ENCODE measurements around the gene PDE3B. TPM values are rescaled to one million over a fixed set of nuclear protein-coding genes. Genes with fewer than 3 reads are reported as not detected.

PDE3B gene
- polyA plus RNA-seq, 3 donors = 4.0 to 6.0 (median 5.2) TPM

- intact Hi-C loops (cut with micrococcal nuclease) = no loop called here
- Histone ChIP-seq H3K27ac (ENCODE audit: low read depth in 1 of 2, low read length in 2 of 2) (no peak overlapping the region), H3K79me2 (ENCODE audit: insufficient read depth, low read length) (no peaks in the 10 kb centered on the region), H4K20me1 (ENCODE audit: insufficient read depth, low read length) (no peaks in the 10 kb centered on the region), H3K9ac (ENCODE audit: insufficient read depth, low read length, poor library complexity, severe bottlenecking) (no peak overlapping the region), H3K4me1 (ENCODE audit: control insufficient read depth in 1 of 2, insufficient read depth in 2 of 2, low read length in 2 of 2) (no peaks in the 10 kb centered on the region), H3K4me2 (replicated peaks; ENCODE audit: extremely low read depth, low read length, poor library complexity, severe bottlenecking) (no peak overlapping the region), H3K9me3 (replicated peaks in 1 of 2; ENCODE audit: control insufficient read depth in 1 of 2, insufficient read depth in 1 of 2, low read length in 2 of 2) (peaks cover 0 to 12% of the 10 kb centered on the region in 2 donors), H3K36me3 (replicated peaks in 1 of 2; ENCODE audit: control insufficient read depth in 1 of 2, insufficient read depth in 2 of 2, low read length in 2 of 2) (peaks cover 4 to 10% of the 10 kb centered on the region in 2 donors), H3K4me3 (replicated peaks in 1 of 3; ENCODE audit: low read depth in 2 of 3, low read length in 3 of 3) (no peak overlapping the region), H2AFZ (ENCODE audit: insufficient read depth, low read depth, low read length, poor library complexity, severe bottlenecking) (no peak overlapping the region), H3K27me3 (ENCODE audit: control insufficient read depth in 2 of 2, insufficient read depth in 2 of 2, low read length in 2 of 2) (no peaks in the 10 kb centered on the region)
- TF ChIP-seq CTCF (IDR thresholded peaks at IDR 0.05) = peak; percentile 34
- Mint-ChIP-seq H3K4me3 (no peak overlapping the region), H3K36me3 (peaks cover 8 to 23% of the 10 kb centered on the region in 2 donors), H3K27ac (no peak overlapping the region), H3K27me3 (ENCODE audit: low read depth in 3 of 3) (peaks cover 0 to 2% (median 0%) of the 10 kb centered on the region in 3 donors), H3K9me3 (peaks cover 0 to 13% (median 2%) of the 10 kb centered on the region in 7 donors), H3K4me1 (no peaks in the 10 kb centered on the region)
- WGBS (ENCODE audit: insufficient coverage) = no CpG with 5 or more reads among the region's 1 CpG
- DNase-seq = no peak
Measured at GRCh38 chr11:14773755-14774154, 130.2 kb downstream of the PDE3B start.

- H2AFZ ChIP-seq (ENCODE audit: insufficient read depth, low read depth, low read length, poor library complexity, severe bottlenecking) = no peak overlapping the region
- peaks cover 0 to 12% of the 10 kb centered on the region in 2 donors for H3K9me3 ChIP-seq (replicated peaks in 1 of 2; ENCODE audit: control insufficient read depth in 1 of 2, insufficient read depth in 1 of 2, low read length in 2 of 2)
- no peaks in the 10 kb centered on the region for H3K4me1 ChIP-seq (ENCODE audit: control insufficient read depth in 1 of 2, insufficient read depth in 2 of 2, low read length in 2 of 2)
- peaks cover 8 to 23% of the 10 kb centered on the region in 2 donors for H3K36me3 Mint-ChIP-seq
- no peak overlapping the region for H3K27ac ChIP-seq (ENCODE audit: low read depth in 1 of 2, low read length in 2 of 2)
- peaks cover 0 to 13% (median 4%) of the 10 kb centered on the region in 7 donors for H3K9me3 Mint-ChIP-seq
- H4K20me1 ChIP-seq (ENCODE audit: insufficient read depth, low read length) = no peaks in the 10 kb centered on the region
- H3K9ac ChIP-seq (ENCODE audit: insufficient read depth, low read length, poor library complexity, severe bottlenecking) = no peak overlapping the region
- 92% methylated on average over 3 of the region's 3 CpGs for whole genome bisulfite sequencing (ENCODE audit: insufficient coverage)
- H3K27me3 ChIP-seq (ENCODE audit: control insufficient read depth in 2 of 2, insufficient read depth in 2 of 2, low read length in 2 of 2) = no peaks in the 10 kb centered on the region
- intact Hi-C loops (cut with micrococcal nuclease) = no loop called here
- TF ChIP-seq CTCF (IDR thresholded peaks at IDR 0.05) = no peak
- DNase-seq = no peak
- no peaks in the 10 kb centered on the region for H3K4me1 Mint-ChIP-seq
- no peaks in the 10 kb centered on the region for H3K79me2 ChIP-seq (ENCODE audit: insufficient read depth, low read length)
- H3K36me3 ChIP-seq (replicated peaks in 1 of 2; ENCODE audit: control insufficient read depth in 1 of 2, insufficient read depth in 2 of 2, low read length in 2 of 2) = peaks cover 4 to 10% of the 10 kb centered on the region in 2 donors
- H3K4me3 Mint-ChIP-seq = no peak overlapping the region
- H3K27ac Mint-ChIP-seq = no peak overlapping the region
- no peak overlapping the region for H3K4me3 ChIP-seq (replicated peaks in 1 of 3; ENCODE audit: low read depth in 2 of 3, low read length in 3 of 3)
- peaks cover 0 to 2% (median 0%) of the 10 kb centered on the region in 3 donors for H3K27me3 Mint-ChIP-seq (ENCODE audit: low read depth in 3 of 3)
- H3K4me2 ChIP-seq (replicated peaks; ENCODE audit: extremely low read depth, low read length, poor library complexity, severe bottlenecking) = no peak overlapping the region
Measured at GRCh38 chr11:14774721-14775120, 131.1 kb downstream of the PDE3B start.

Data from CD14-positive monocyte (primary cell).